HG02623 (cell line): ENCODE measurements around the gene FARSA.
A peak's percentile ranks its signal among the peaks of the same experiment; 100 is the strongest.
"Not testable (repeated sequence)": the region's sequence is repeated elsewhere in the genome, so short reads cannot be mapped to it uniquely, and the experiment has no call there.

Source experiments
- ATAC-seq: cut with Tn5 transposase; IDR thresholded peaks from one replicate; pipeline ENCODE4 v1.9.1; 2021; ENCODE audit warnings: moderate library complexity; ENCODE audit not compliant: unreplicated experiment

The FARSA gene

DNA sequence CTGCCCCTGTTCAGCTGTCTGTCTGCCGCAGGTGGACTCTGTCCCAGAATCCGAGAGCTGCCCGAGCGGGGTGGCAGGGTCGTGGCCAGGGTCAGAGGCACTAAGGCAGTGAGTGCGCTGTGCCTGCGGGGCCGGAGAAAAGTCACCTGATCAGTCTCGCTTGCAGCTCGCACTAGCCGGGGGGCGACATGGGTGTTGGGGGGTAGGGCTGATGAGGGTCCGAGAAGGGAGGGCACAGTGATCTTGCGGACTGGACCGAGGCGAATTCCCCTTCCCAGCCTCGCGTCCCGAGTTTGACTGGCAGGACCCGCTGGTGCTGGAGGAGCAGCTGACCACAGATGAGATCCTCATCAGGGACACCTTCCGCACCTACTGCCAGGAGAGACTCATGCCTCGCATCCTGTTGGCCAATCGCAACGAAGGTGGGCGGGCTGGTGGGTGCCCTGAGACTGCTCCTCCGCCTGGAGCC is 41.9 kb downstream of the FARSA start:
- ATAC-seq = no peak

- ATAC-seq = peak; percentile 86
Observed at GRCh38 chr19:12890787-12891552, 42.5 kb downstream of the FARSA start, which contains the start of gene GCDH. Gene GCDH (plus strand): TSS chr19:12891160. CDS start chr19:12891305, 145 bp downstream.

- ATAC-seq = not testable (repeated sequence)
Observed at GRCh38 chr19:12890299-12890786, 43.2 kb downstream of the FARSA start.

DNA sequence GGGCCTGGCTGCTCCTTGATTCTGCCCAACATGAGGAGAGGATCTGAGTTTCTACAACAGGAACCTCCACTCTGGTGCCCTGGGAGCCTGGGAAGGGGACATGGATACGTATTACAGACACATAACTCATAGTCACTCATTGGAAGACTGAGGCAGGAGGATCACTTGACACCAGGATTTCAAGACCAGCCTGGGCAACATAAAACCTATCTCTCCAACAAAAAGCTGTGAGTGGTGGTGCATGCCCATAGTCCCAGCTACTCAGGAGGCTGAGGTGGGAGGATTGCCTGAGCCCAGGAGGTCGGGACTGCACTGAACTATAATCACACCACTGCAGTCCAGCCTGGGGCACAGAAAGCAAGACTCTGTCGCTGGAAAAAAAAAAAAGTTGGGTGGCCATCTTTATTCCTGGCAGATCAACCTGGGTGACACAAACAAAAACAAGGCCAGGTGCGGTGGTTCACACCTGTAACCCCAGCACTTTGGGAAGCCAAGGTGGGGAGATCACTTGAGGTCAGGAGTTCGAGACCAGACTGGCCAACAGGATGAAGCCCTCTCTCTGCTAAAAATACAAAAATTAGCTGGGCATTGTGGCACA is 45.4 kb downstream of the FARSA start:
- no peak for ATAC-seq

DNA sequence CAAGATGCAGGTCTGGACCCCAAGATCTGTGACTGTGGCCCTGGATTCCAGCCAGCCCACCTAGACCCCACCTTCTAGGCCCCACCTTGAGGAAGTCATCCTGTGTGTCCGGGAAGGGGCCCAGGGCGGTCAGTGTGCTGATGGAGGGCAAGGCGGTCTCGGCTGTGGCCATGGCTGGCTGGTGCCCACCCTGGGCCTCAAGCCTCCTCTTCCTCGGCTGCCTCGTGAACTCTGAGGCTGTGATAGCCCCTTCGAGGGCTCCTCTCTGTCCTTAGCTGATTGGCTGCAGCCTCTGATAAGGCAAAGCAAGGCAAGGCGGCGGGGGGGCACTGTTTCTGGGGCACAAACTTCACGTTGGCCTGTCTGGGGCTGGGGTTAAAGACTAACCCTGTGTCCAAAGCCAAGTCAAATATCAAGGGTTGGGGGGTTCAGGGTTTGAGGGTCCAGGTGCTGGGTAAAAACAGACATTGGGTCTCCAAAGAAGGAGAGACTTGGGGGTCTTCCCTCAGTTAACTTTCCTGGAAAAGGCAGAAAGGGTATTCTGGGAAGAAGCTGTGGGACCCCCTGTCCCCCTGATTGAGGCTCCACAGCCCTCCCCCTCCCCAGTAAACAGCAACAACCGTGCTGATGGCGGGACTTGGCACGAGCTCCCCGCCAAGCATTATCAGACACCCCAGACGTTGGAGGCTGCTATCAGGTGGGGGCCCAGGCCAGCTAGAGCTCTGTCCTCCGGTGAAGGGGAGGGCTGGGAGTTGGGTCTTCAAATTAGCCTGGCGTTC is 46.4 kb downstream of the FARSA start, which contains the start of gene KLF1:
Gene KLF1, minus strand, starts transcription at position 233 of the 779 bp plus-strand sequence. Its CDS starts 61 bp downstream, at position 172.
- ATAC-seq = no peak

DNA sequence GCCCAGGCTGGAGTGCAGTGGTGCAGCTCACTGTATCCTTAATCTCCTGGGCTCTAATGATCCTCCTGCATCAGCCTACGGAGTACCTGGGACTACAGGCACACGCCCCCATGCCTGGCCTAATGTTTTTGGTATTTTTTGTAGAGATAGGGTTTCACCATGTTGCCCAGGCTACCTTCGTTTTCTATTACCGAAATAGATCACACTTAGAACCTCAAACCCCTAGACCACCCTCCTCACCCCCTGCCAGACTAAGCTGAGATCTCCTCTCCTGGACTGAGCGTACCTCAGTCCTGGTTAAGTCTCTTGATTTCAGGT is 46.9 kb downstream of the FARSA start:
- ATAC-seq = no peak

- no peak for ATAC-seq
Observed at GRCh38 chr19:12885749-12886650, 47.5 kb downstream of the FARSA start.

GRCh38 chr19:12884926-12885748 is 48.4 kb downstream of the FARSA start:
- ATAC-seq = no peak

DNA sequence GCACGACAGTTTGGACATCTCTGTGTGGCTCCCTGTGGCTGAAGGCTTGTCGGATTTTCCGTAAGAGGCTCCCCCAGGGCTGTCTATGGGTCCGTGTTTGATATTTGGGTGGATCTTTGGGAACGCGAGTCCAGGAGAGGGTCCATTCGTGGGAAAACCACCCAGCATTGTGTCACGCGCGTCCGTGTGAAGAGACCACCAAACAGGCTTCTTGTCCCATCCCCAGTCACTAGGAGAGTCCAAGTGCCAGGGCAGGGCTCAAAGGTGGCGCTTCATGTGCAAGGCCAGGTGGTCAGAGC is 48.9 kb downstream of the FARSA start:
- no peak for ATAC-seq

GRCh38 chr19:12884202-12884601 is 49.3 kb downstream of the FARSA start:
- ATAC-seq = no peak

- no peak for ATAC-seq
Observed at GRCh38 chr19:12882589-12882988, 50.9 kb downstream of the FARSA start.

DNA sequence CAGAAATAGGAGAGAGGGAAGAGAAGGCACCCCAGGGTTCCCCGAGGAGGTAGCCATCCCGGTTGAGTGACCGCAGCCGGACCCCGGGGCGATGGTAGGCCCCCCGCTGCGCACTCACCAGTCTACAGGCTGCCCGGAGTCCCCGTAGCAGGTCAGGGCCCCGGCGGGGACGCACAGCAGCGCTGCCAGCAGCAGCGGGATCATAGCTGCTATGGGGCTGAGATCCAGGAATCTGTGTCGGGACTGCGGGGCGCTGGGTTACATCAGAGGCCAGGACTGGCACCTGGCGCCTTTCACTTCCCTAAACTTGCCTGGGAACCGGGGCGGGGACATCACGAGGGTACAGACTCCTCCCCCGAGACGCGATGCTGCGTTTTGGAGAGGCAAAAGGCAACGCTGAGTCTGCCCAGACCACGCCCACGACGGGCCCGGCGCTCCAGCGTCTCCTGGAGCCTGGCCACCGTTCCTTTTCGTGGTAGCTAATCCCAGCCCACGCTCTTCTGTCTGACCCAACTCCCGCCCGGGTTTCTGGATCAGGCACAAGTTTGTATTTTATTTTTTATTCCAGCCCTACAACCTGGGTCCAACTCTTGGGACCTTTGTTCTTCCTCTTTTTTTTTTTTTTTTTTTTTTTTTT is 52.2 kb downstream of the FARSA start, which contains the start of gene DNASE2:
Gene DNASE2, minus strand, starts transcription at position 278 of the 637 bp plus-strand sequence. Its CDS starts 74 bp downstream, at position 204.
- ATAC-seq = peak; percentile 72

DNA sequence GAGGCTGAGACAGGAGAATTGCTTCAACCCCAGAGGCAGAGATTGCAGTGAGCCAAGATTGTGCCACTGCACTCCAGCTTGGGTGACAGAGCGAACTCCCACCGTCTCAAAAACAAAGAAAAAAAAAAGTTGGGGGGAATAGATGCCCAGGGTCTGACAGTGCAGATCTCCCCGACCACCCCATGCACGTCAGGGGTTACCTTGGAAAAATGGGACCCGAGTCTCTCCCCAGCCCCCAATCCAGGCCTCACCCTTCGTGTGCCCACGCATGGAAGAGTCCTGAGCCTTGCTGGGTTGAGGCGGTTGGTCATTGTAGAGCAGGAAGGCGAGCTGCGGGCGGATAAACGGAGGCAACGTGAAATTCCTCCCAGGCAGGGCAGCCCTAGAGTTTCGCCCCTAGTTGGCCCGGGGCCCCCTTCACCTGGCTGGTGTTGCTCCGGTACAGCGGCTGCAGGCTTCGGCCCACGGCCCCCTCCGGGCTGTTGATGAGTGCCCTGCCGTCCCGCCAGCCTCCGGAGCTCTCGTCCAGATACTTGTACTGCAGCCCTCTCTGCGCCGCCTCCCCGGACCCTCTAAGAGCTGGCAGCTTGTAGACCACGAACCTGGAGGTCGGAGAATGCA is 52.9 kb downstream of the FARSA start:
- peak; percentile 10 for ATAC-seq

- no peak for ATAC-seq
Observed at GRCh38 chr19:12875086-12875485, 58.4 kb downstream of the FARSA start.

DNA sequence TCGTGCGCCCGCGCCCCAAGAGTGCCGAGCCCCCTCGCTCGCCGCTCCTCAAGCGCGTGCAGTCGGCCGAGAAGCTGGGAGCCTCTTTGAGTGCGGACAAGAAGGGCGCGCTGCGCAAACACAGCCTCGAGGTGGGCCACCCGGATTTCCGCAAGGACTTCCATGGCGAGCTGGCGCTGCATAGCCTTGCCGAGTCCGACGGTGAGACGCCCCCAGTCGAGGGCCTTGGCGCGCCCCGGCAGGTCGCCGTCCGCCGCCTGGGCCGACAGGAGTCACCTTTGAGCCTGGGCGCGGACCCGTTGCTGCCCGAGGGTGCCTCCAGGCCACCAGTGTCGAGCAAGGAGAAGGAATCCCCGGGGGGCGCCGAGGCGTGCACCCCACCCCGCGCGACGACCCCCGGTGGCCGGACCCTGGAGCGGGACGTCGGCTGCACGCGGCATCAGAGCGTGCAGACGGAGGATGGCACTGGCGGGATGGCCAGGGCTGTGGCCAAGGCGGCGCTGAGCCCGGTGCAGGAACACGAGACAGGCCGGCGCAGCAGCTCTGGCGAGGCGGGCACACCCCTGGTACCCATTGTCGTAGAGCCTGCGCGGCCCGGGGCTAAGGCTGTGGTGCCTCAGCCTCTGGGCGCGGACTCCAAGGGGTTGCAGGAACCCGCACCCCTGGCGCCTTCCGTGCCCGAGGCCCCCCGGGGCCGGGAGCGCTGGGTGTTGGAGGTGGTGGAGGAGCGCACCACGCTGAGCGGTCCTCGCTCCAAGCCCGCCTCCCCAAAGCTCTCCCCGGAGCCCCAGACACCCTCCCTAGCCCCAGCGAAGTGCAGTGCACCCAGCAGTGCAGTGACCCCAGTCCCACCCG is 59.4 kb downstream of the FARSA start:
- no peak for ATAC-seq

DNA sequence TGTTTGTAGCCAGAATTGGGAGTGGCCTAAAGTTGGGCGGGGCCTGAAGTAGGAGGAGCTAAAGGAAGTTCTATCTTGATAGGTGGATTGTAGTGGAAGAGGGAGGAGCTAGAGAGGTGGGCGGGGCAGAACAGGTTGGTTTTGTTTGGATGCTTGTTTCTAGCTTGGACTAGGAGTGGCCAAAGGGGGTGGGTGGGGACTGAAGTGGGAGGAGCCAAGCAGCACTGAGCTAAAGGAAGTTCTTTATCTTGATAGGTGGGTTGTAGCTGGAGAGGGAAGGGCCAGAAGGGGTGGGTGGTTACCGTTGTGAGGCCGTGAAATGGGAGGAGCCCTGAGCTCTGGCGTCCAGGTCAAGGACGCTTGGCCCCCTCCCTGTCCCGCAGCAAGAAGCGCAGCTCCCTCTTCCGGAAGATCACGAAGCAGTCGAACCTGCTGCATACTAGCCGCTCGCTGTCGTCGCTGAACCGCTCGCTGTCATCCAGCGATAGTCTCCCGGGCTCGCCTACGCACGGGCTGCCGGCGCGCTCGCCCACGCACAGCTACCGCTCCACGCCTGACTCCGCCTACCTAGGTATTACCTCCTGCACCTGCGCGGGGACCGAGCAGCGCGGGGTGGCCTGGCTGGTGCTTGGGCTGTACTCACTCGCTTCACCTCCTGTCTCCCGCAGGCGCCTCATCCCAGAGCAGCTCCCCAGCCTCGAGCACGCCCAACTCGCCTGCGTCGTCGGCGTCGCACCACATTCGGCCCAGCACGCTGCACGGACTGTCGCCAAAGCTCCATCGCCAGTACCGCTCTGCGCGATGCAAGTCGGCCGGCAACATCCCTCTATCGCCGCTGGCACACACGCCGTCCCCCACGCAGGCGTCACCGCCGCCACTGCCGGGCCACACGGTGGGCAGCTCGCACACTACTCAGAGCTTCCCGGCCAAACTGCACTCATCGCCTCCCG is 60.3 kb downstream of the FARSA start:
- no peak for ATAC-seq
